H9 (cell line): ENCODE measurements around the gene TAOK3. TPM values are rescaled to one million over a fixed set of nuclear protein-coding genes. Genes with fewer than 3 reads are reported as not detected.

ENCODE experiments used
- DNase-seq: peaks from one replicate; pipeline ENCODE4 v3.0.0-alpha.2; 2017
- H2AFZ ChIP-seq: one replicate; pipeline ENCODE4 v1.6.1; 2013; ENCODE audit warnings: mild to moderate bottlenecking, low read length, control low read depth, moderate library complexity
- H2AK5ac ChIP-seq: 2 replicates; pipeline ENCODE4 v1.6.1; 2013; ENCODE audit warnings: low read length, control low read depth, mixed read lengths; ENCODE audit not compliant: insufficient read length
- H2BK120ac ChIP-seq: one replicate; pipeline ENCODE4 v1.6.1; 2013; ENCODE audit warnings: low read depth, mild to moderate bottlenecking, low read length, control low read depth, inconsistent platforms; ENCODE audit not compliant: poor library complexity, severe bottlenecking
- H2BK12ac ChIP-seq: 2 replicates; pipeline ENCODE4 v1.6.1; 2013; ENCODE audit warnings: low read length, control low read depth, mixed read lengths, low read depth; ENCODE audit not compliant: insufficient read length
- H2BK15ac ChIP-seq: 2 replicates; pipeline ENCODE4 v1.6.1; 2013; ENCODE audit warnings: low read depth, low read length, control low read depth
- H2BK20ac ChIP-seq: one replicate; pipeline ENCODE4 v1.6.1; 2013; ENCODE audit warnings: low read depth, mild to moderate bottlenecking, low read length, control low read depth, inconsistent platforms; ENCODE audit not compliant: poor library complexity, severe bottlenecking
- H2BK5ac ChIP-seq: 2 replicates; pipeline ENCODE4 v1.6.1; 2013; ENCODE audit warnings: low read length, control low read depth, mixed read lengths; ENCODE audit not compliant: insufficient read length
- H3K14ac ChIP-seq: 2 replicates; pipeline ENCODE4 v1.6.1; 2013; ENCODE audit warnings: low read length, control low read depth; ENCODE audit not compliant: insufficient read depth
- H3K18ac ChIP-seq: 2 replicates; pipeline ENCODE4 v1.6.1; 2013; ENCODE audit warnings: low read depth, mild to moderate bottlenecking, mixed read lengths, low read length, control low read depth; ENCODE audit not compliant: insufficient read length
- H3K23ac ChIP-seq: 2 replicates; pipeline ENCODE4 v1.6.1; 2013; ENCODE audit warnings: low read length, control low read depth, mixed read lengths, low read depth; ENCODE audit not compliant: insufficient read length
- H3K23me2 ChIP-seq: 2 replicates; pipeline ENCODE4 v1.6.1; 2013; ENCODE audit warnings: low read depth, mild to moderate bottlenecking, mixed read lengths, low read length, control low read depth; ENCODE audit not compliant: insufficient read length, poor library complexity, severe bottlenecking
- H3K27ac ChIP-seq: 2 replicates; pipeline ENCODE4 v1.5.1; 2013; ENCODE audit warnings: low read length, control low read depth, mixed read lengths, low read depth; ENCODE audit not compliant: insufficient read length
- H3K27me3 ChIP-seq: 2 replicates; pipeline ENCODE4 v1.6.1; 2013; ENCODE audit warnings: low read length, control low read depth, inconsistent platforms; ENCODE audit not compliant: insufficient read depth
- H3K4ac ChIP-seq: 2 replicates; pipeline ENCODE4 v1.6.1; 2013; ENCODE audit warnings: low read depth, mild to moderate bottlenecking, control low read depth, inconsistent platforms, low read length, moderate library complexity
- H3K4me1 ChIP-seq: 2 replicates; pipeline ENCODE4 v1.6.1; 2013; ENCODE audit warnings: low read length, control low read depth, inconsistent platforms; ENCODE audit not compliant: insufficient read depth
- H3K4me2 ChIP-seq: 2 replicates; pipeline ENCODE4 v1.6.1; 2013; ENCODE audit warnings: low read length, control low read depth, mixed read lengths; ENCODE audit not compliant: insufficient read length, insufficient read depth
- H3K56ac ChIP-seq: 2 replicates; pipeline ENCODE4 v1.6.1; 2013; ENCODE audit warnings: low read depth, mild to moderate bottlenecking, mixed read lengths, low read length, control low read depth; ENCODE audit not compliant: insufficient read length
- H3K79me1 ChIP-seq: 2 replicates; pipeline ENCODE4 v1.6.1; 2013; ENCODE audit warnings: low read depth, mild to moderate bottlenecking, moderate library complexity, low read length, control low read depth, inconsistent platforms; ENCODE audit not compliant: insufficient read depth, poor library complexity, severe bottlenecking
- H3K79me2 ChIP-seq: 2 replicates; pipeline ENCODE4 v1.6.1; 2013; ENCODE audit warnings: low read length, control low read depth, inconsistent platforms; ENCODE audit not compliant: insufficient read depth
- H3K9ac ChIP-seq: 2 replicates; pipeline ENCODE4 v1.6.1; 2013; ENCODE audit warnings: low read length, control low read depth, mixed read lengths; ENCODE audit not compliant: insufficient read length; ENCODE audit errors: extremely low read depth
- H3K9me3 ChIP-seq: one replicate; pipeline ENCODE4 v1.6.1; 2013; ENCODE audit warnings: low read depth, low read length, inconsistent platforms; ENCODE audit not compliant: control insufficient read depth
- H3T11ph ChIP-seq: one replicate; pipeline ENCODE4 v1.6.1; 2013; ENCODE audit warnings: mild to moderate bottlenecking, low read length, control low read depth, inconsistent platforms
- H4K20me1 ChIP-seq: one replicate; pipeline ENCODE4 v1.6.1; 2013; ENCODE audit not compliant: control insufficient read depth, insufficient read length, insufficient read depth
- H4K5ac ChIP-seq: 2 replicates; pipeline ENCODE4 v1.6.1; 2013; ENCODE audit warnings: low read depth, mild to moderate bottlenecking, mixed read lengths, low read length, control low read depth; ENCODE audit not compliant: insufficient read length
- H4K8ac ChIP-seq: replicated peaks from 2 replicates; pipeline ENCODE4 v1.6.1; 2013; ENCODE audit warnings: low read length, control low read depth, mixed read lengths, low read depth; ENCODE audit not compliant: insufficient read length
- H4K91ac ChIP-seq: 2 replicates; pipeline ENCODE4 v1.6.1; 2013; ENCODE audit warnings: low read depth, mild to moderate bottlenecking, moderate library complexity, mixed read lengths, low read length, control low read depth; ENCODE audit not compliant: insufficient read length
- H3K27ac Mint-ChIP-seq, 3 experiments: 2 replicates in 2 of 3; 3 replicates in 1 of 3; pipeline ENCODE4 v1.8.0; 2020 to 2021; ENCODE audit warnings: mixed read lengths in 3 of 3, mild to moderate bottlenecking in 1 of 3, moderate library complexity in 1 of 3
- H3K27me3 Mint-ChIP-seq: 2 replicates; pipeline ENCODE4 v1.8.0; 2021; ENCODE audit warnings: low read depth, mild to moderate bottlenecking, moderate library complexity, mixed read lengths
- H3K36me3 Mint-ChIP-seq, 3 experiments: 2 replicates in 2 of 3; 3 replicates in 1 of 3; pipeline ENCODE4 v1.8.0; 2020 to 2021; ENCODE audit warnings: low read depth in 3 of 3, mixed read lengths in 3 of 3; ENCODE audit not compliant: insufficient read depth in 1 of 3
- H3K4me1 Mint-ChIP-seq, 2 experiments: 2 replicates each; pipeline ENCODE4 v1.8.0; 2020; ENCODE audit warnings: mixed read lengths in 2 of 2
- H3K4me3 Mint-ChIP-seq, 2 experiments: 2 replicates in 1 of 2; 3 replicates in 1 of 2; pipeline ENCODE4 v1.8.0; 2020 to 2021; ENCODE audit warnings: mild to moderate bottlenecking in 2 of 2, mixed read lengths in 2 of 2, moderate library complexity in 1 of 2
- H3K9me3 Mint-ChIP-seq, 2 experiments: 2 replicates in 1 of 2; 3 replicates in 1 of 2; pipeline ENCODE4 v1.8.0; 2020; ENCODE audit warnings: mild to moderate bottlenecking in 2 of 2, mixed read lengths in 2 of 2, moderate library complexity in 1 of 2
- total RNA-seq: library from RNA; stranded (reverse); gene quantifications from 2 replicates; pipeline ENCODE4 v1.2.1, GENCODE V29; 2021
- TF ChIP-seq, protein P1 (sequence below): fragments of 200-600 bp; sonication (generic); conservative IDR thresholded peaks from 3 replicates; pipeline ENCODE4 v1.8.0; 2021; ENCODE audit warnings: antibody characterized with exemption, mild to moderate bottlenecking

Gene TAOK3
- total RNA-seq, 1 experiment from 2014 or later, result 5.2 TPM

DNA sequence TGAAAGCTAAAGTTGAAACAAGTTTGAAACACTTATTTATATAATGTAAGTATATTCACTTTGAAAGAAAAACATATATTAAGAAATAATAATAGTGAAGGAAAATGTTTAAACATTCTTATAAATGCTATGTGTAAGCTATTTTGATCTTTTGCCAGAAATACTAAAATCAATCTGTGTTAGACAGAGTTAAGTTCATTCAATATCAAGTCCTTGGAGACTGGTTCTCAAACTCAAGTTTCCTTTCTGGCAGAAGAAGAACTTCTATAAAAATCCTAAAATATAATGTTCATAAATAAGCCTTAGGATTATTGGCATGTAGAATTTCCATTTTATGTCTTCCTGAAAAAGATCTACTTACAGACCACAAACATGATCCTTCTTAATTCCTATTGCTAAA lies 45.3 kb downstream of the TAOK3 start:
- Mint-ChIP-seq H3K27ac (no peak overlapping the region), H3K36me3 (no peaks in the 10 kb centered on the region), H3K9me3 (no peaks in the 10 kb centered on the region), H3K4me1 (peaks cover 4 to 5% of the 10 kb centered on the region in 2 experiments; a peak in 2 of 4 replicates), H3K4me3 (no peak overlapping the region), H3K27me3 (no peaks in the 10 kb centered on the region)
- Histone ChIP-seq H4K91ac (no peak overlapping the region), H2AK5ac (no peak overlapping the region), H3K79me1 (no peaks in the 10 kb centered on the region), H3K23ac (no peak overlapping the region), H3K56ac (no peak overlapping the region), H3K23me2 (no peaks in the 10 kb centered on the region), H3K27me3 (no peaks in the 10 kb centered on the region), H2BK120ac (no peak overlapping the region), H3K14ac (no peak overlapping the region), H3K4ac (no peak overlapping the region), H3T11ph (no peak overlapping the region), H4K5ac (no peak overlapping the region), H4K8ac (no peak overlapping the region), H4K20me1 (no peaks in the 10 kb centered on the region), H3K4me1 (no peaks in the 10 kb centered on the region), H3K79me2 (no peaks in the 10 kb centered on the region), H2AFZ (no peak overlapping the region), H3K9me3 (no peaks in the 10 kb centered on the region), H3K27ac (no peak overlapping the region), H2BK15ac (no peak overlapping the region), H3K4me2 (no peak overlapping the region), H2BK5ac (no peak overlapping the region), H3K18ac (no peak overlapping the region), H3K9ac (no peak overlapping the region), H2BK12ac (no peak overlapping the region), H2BK20ac (no peak overlapping the region)
- no peak for DNase-seq
- TF ChIP-seq, protein P1, sequence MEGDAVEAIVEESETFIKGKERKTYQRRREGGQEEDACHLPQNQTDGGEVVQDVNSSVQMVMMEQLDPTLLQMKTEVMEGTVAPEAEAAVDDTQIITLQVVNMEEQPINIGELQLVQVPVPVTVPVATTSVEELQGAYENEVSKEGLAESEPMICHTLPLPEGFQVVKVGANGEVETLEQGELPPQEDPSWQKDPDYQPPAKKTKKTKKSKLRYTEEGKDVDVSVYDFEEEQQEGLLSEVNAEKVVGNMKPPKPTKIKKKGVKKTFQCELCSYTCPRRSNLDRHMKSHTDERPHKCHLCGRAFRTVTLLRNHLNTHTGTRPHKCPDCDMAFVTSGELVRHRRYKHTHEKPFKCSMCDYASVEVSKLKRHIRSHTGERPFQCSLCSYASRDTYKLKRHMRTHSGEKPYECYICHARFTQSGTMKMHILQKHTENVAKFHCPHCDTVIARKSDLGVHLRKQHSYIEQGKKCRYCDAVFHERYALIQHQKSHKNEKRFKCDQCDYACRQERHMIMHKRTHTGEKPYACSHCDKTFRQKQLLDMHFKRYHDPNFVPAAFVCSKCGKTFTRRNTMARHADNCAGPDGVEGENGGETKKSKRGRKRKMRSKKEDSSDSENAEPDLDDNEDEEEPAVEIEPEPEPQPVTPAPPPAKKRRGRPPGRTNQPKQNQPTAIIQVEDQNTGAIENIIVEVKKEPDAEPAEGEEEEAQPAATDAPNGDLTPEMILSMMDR, result no peak
